Measurements from ENCODE around the gene INAFM1. TPM values are rescaled to one million over a fixed set of nuclear protein-coding genes. Genes with fewer than 3 reads are reported as not detected.

Gene INAFM1
- total and polyA plus RNA-seq, 9 of the 15 experiments (the other 6 are each of a cell fraction or from before 2014, with no cell fraction given): 0.71 to 30.9 (median 3.1) TPM

DNA sequence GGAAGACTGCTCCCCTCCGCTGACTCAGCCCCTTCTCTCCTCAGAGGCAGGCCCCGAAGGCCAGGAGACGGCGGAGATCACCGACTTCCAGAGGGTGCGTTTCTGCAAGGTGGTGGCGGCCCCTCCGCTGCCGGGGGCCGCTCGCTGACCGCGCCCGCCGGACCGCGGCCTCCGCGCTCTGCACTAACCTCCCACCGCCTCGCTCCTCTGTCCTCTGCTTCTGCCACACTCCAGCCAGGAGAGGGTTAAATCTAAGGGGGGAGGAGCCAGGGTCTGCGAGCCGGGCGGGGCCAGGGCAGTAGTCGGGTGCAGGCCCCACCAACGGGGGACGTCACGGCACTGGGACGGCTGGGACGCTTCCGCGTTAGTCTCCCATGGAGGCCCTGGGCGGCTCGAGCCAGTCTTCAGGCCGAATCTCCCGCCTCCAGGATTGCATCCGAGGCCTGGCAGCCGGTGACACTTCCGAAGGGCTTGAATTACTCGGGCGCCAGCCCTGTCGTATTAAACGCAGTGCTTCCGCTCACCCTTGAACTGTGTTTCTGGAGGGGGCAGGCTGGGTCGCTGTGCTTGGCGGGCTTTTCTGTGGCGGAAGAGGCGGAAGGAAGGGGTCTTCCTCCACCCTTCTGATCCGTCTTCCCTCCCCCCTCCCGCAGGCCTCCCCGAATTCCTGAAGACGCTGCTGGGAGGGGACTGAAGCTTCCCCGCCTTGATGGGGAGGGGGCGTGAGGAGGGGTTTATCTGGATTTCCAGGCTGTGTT, 1.2 kb upstream of the INAFM1 start (continued):
- TF ChIP-seq TOE1 (IDR thresholded peaks at IDR 0.05; ENCODE audit: borderline replicate concordance) (peak; percentile 83), TOE1 (CRISPR knock-in tag; IDR thresholded peaks at IDR 0.05; ENCODE audit: borderline replicate concordance, low read depth) (no peak), SNRNP70 (optimal IDR thresholded peaks at IDR 0.05; ENCODE audit: low read depth, low read length) (no peak), ZNF551 (CRISPR knock-in tag; IDR thresholded peaks at IDR 0.05) (no peak), CHD4 (IDR thresholded peaks at IDR 0.05; ENCODE audit: insufficient read depth, insufficient replicate concordance, low read depth, low read length, poor library complexity, severe bottlenecking) (no peak), WHSC1 (IDR thresholded peaks at IDR 0.05; ENCODE audit: low read length) (no peak), PTRF (tag; IDR thresholded peaks at IDR 0.05) (no peak), ZFP1 (CRISPR knock-in tag; IDR thresholded peaks at IDR 0.05) (no peak), DDX20 (tag; IDR thresholded peaks at IDR 0.05; ENCODE audit: low read depth) (no peak), ATF1 (CRISPR knock-in tag; IDR thresholded peaks at IDR 0.05) (peak; percentile 22; the same call in 1 of the 2 replicates), ATF1 (tag; IDR thresholded peaks at IDR 0.05) (peak; percentile 90), SOX6 (IDR thresholded peaks at IDR 0.05) (peak; percentile 43; the same call in 1 of the 2 replicates), ZNF174 (CRISPR knock-in tag; IDR thresholded peaks at IDR 0.05) (no peak), BHLHE40 (IDR thresholded peaks at IDR 0.05; ENCODE audit: low read length) (peak; percentile 76), ZNF263 (CRISPR knock-in tag; IDR thresholded peaks at IDR 0.05; ENCODE audit: borderline replicate concordance) (peak; percentile 68), ZBED1 (IDR thresholded peaks at IDR 0.05) (no peak), RBBP5 (IDR thresholded peaks at IDR 0.05; ENCODE audit: borderline replicate concordance, insufficient read depth, low read length, poor library complexity, severe bottlenecking) (peak; percentile 54), ASH1L (IDR thresholded peaks at IDR 0.05; ENCODE audit: borderline replicate concordance, low read depth, partially characterized antibody) (peak; percentile 14), NR2F6 (CRISPR knock-in tag; IDR thresholded peaks at IDR 0.05) (0 out of 2 replicates have a peak, but pooled peaks have one; percentile 32), FOXM1 (IDR thresholded peaks at IDR 0.05; ENCODE audit: low read depth) (peak; percentile 13; the same call in 1 of the 2 replicates), FOXM1 (CRISPR knock-in tag; IDR thresholded peaks at IDR 0.05; ENCODE audit: low read depth) (peak; percentile 91; the same call in 1 of the 2 replicates)
- TF ChIP-seq, protein P1, sequence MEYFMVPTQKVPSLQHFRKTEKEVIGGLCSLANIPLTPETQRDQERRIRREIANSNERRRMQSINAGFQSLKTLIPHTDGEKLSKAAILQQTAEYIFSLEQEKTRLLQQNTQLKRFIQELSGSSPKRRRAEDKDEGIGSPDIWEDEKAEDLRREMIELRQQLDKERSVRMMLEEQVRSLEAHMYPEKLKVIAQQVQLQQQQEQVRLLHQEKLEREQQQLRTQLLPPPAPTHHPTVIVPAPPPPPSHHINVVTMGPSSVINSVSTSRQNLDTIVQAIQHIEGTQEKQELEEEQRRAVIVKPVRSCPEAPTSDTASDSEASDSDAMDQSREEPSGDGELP (CRISPR knock-in tag; IDR thresholded peaks at IDR 0.05; ENCODE audit: borderline replicate concordance): peak; percentile 69; the same call in 1 of the 2 replicates
- TF ChIP-seq, protein P2, sequence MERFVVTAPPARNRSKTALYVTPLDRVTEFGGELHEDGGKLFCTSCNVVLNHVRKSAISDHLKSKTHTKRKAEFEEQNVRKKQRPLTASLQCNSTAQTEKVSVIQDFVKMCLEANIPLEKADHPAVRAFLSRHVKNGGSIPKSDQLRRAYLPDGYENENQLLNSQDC (CRISPR knock-in tag; IDR thresholded peaks at IDR 0.05): no peak
- TF ChIP-seq, protein P3, sequence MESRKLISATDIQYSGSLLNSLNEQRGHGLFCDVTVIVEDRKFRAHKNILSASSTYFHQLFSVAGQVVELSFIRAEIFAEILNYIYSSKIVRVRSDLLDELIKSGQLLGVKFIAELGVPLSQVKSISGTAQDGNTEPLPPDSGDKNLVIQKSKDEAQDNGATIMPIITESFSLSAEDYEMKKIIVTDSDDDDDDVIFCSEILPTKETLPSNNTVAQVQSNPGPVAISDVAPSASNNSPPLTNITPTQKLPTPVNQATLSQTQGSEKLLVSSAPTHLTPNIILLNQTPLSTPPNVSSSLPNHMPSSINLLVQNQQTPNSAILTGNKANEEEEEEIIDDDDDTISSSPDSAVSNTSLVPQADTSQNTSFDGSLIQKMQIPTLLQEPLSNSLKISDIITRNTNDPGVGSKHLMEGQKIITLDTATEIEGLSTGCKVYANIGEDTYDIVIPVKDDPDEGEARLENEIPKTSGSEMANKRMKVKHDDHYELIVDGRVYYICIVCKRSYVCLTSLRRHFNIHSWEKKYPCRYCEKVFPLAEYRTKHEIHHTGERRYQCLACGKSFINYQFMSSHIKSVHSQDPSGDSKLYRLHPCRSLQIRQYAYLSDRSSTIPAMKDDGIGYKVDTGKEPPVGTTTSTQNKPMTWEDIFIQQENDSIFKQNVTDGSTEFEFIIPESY (CRISPR knock-in tag; IDR thresholded peaks at IDR 0.05): peak; percentile 26; the same call in 1 of the 2 replicates
- TF ChIP-seq, protein P4, sequence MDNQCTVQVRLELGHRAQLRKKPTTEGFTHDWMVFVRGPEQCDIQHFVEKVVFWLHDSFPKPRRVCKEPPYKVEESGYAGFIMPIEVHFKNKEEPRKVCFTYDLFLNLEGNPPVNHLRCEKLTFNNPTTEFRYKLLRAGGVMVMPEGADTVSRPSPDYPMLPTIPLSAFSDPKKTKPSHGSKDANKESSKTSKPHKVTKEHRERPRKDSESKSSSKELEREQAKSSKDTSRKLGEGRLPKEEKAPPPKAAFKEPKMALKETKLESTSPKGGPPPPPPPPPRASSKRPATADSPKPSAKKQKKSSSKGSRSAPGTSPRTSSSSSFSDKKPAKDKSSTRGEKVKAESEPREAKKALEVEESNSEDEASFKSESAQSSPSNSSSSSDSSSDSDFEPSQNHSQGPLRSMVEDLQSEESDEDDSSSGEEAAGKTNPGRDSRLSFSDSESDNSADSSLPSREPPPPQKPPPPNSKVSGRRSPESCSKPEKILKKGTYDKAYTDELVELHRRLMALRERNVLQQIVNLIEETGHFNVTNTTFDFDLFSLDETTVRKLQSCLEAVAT (IDR thresholded peaks at IDR 0.05): peak in 1 of 2 experiments; percentile 24; a peak in 1 of 4 replicates

Data from K562 (cell line).